HepG2 (cell line): Measurements from ENCODE around the gene SLX9. TPM values are rescaled to one million over a fixed set of nuclear protein-coding genes. Genes with fewer than 3 reads are reported as not detected.
A peak's percentile ranks its signal among the peaks of the same experiment; 100 is the strongest.

Source experiments
- ATM ChIP-seq: fragments of 450-650 bp; IDR thresholded peaks from 2 replicates; pipeline ENCODE4 v1.7.1; 2017; ENCODE audit warnings: mild to moderate bottlenecking, borderline replicate concordance
- CHD4 ChIP-seq: fragments of 200-600 bp; sonication (generic); IDR thresholded peaks from 2 replicates; pipeline ENCODE4 v1.7.0; 2017; ENCODE audit warnings: mild to moderate bottlenecking, low read length, borderline replicate concordance
- GZF1 ChIP-seq: sonication (generic); formaldehyde crosslinking; IDR thresholded peaks from 2 replicates; pipeline ENCODE4 v1.5.1; 2020; ENCODE audit warnings: mild to moderate bottlenecking, missing genetic modification reagents
- HNRNPH1 ChIP-seq: fragments of 200-400 bp; formaldehyde crosslinking; optimal IDR thresholded peaks from 2 replicates; pipeline ENCODE3; 2017; ENCODE audit warnings: mild to moderate bottlenecking, low read depth, low read length
- ISL2 ChIP-seq: sonication (generic); formaldehyde crosslinking; IDR thresholded peaks from 2 replicates; pipeline ENCODE4 v1.5.0; 2020; ENCODE audit warnings: missing genetic modification reagents
- MTA3 ChIP-seq: sonication (generic); formaldehyde crosslinking; IDR thresholded peaks from 2 replicates; pipeline ENCODE4 v1.4.0; 2020; ENCODE audit warnings: missing genetic modification reagents
- NR2F2 ChIP-seq: IDR thresholded peaks from 2 replicates; pipeline ENCODE4 v1.6.1; 2012; ENCODE audit warnings: low read depth, inconsistent platforms, borderline replicate concordance
- NRL ChIP-seq: sonication (generic); formaldehyde crosslinking; IDR thresholded peaks from 2 replicates; pipeline ENCODE4 v1.5.0; 2020; ENCODE audit warnings: missing genetic modification reagents, mild to moderate bottlenecking, moderate library complexity, borderline replicate concordance
- PHB2 ChIP-seq: fragments of 450-650 bp; IDR thresholded peaks from 2 replicates; pipeline ENCODE4 v1.6.1; 2018; ENCODE audit not compliant: partially characterized antibody
- PHF20 ChIP-seq: sonication (generic); formaldehyde crosslinking; IDR thresholded peaks from 2 replicates; pipeline ENCODE4 v1.5.0; 2020; ENCODE audit warnings: mild to moderate bottlenecking, missing genetic modification reagents
- REL ChIP-seq: sonication (generic); formaldehyde crosslinking; conservative IDR thresholded peaks from 2 replicates; pipeline ENCODE4 v1.8.0; 2022; ENCODE audit warnings: mild to moderate bottlenecking, missing genetic modification reagents, moderate library complexity
- ZNF235 ChIP-seq: sonication (generic); formaldehyde crosslinking; IDR thresholded peaks from 2 replicates; pipeline ENCODE4 v1.8.1; 2023; ENCODE audit warnings: mild to moderate bottlenecking, missing genetic modification reagents, borderline replicate concordance
- ZNF282 ChIP-seq: fragments of 450-650 bp; IDR thresholded peaks from 2 replicates; pipeline ENCODE4 v1.6.1; 2018; ENCODE audit not compliant: partially characterized antibody
- ZNF331 ChIP-seq: sonication (generic); formaldehyde crosslinking; IDR thresholded peaks from 2 replicates; pipeline ENCODE4 v1.4.0; 2020; ENCODE audit warnings: missing genetic modification reagents
- ZNF563 ChIP-seq: sonication (generic); formaldehyde crosslinking; IDR thresholded peaks from 2 replicates; pipeline ENCODE4 v1.8.0; 2022; ENCODE audit warnings: mild to moderate bottlenecking, moderate library complexity, missing genetic modification reagents
- ZNF607 ChIP-seq: sonication (generic); formaldehyde crosslinking; IDR thresholded peaks from 2 replicates; pipeline ENCODE4 v1.5.1; 2020; ENCODE audit warnings: missing genetic modification reagents, mild to moderate bottlenecking, borderline replicate concordance
- polyA plus RNA-seq, 8 experiments: library from polyadenylated mRNA; depleted of rRNA in 3 of 8; stranded (reverse) in 7 of 8; unstranded in 1 of 8; fragments of >200 nt; fragmentation: Illumina TruSeq in 4 of 8; extraction: Trizol in 4 of 8; gene quantifications; 2 replicates each; pipeline versions ENCODE4 v1.2.1 to v1.2.3, GENCODE V29; 2011 to 2016; ENCODE audit warnings: low read depth in 4 of 8, missing spikeins in 1 of 8, mixed read lengths in 1 of 8; ENCODE audit not compliant: insufficient read depth in 1 of 8
- total RNA-seq, 5 experiments: library from RNA; depleted of rRNA; stranded (reverse); fragments of >200 nt; fragmentation: Illumina TruSeq; extraction: Trizol; gene quantifications; 2 replicates each; pipeline ENCODE4 v1.2.3, GENCODE V29; 2016; ENCODE audit warnings: low read depth in 1 of 5
- TF ChIP-seq, protein P1 (sequence below): IDR thresholded peaks from 2 replicates; pipeline ENCODE4 v1.6.1; 2016; ENCODE audit warnings: missing compliant biosample characterization, missing genetic modification reagents, borderline replicate concordance
- TF ChIP-seq, protein P2 (sequence below): sonication (generic); formaldehyde crosslinking; IDR thresholded peaks from 2 replicates; pipeline ENCODE4 v1.4.0; 2020; ENCODE audit warnings: mild to moderate bottlenecking, missing genetic modification reagents
- TF ChIP-seq, protein P3 (sequence below): sonication (generic); formaldehyde crosslinking; IDR thresholded peaks from 2 replicates; pipeline ENCODE4 v1.4.0; 2020; ENCODE audit warnings: missing genetic modification reagents, mild to moderate bottlenecking, borderline replicate concordance
- TF ChIP-seq, protein P4 (sequence below): sonication (generic); formaldehyde crosslinking; IDR thresholded peaks from 2 replicates; pipeline ENCODE4 v1.5.1; 2020; ENCODE audit warnings: mild to moderate bottlenecking, missing genetic modification reagents, moderate library complexity

SLX9 gene
- total and polyA plus RNA-seq, 2 of the 13 experiments (the other 11 are each of a cell fraction or from before 2014, with no cell fraction given), result 21.0 to 47.1 TPM

DNA sequence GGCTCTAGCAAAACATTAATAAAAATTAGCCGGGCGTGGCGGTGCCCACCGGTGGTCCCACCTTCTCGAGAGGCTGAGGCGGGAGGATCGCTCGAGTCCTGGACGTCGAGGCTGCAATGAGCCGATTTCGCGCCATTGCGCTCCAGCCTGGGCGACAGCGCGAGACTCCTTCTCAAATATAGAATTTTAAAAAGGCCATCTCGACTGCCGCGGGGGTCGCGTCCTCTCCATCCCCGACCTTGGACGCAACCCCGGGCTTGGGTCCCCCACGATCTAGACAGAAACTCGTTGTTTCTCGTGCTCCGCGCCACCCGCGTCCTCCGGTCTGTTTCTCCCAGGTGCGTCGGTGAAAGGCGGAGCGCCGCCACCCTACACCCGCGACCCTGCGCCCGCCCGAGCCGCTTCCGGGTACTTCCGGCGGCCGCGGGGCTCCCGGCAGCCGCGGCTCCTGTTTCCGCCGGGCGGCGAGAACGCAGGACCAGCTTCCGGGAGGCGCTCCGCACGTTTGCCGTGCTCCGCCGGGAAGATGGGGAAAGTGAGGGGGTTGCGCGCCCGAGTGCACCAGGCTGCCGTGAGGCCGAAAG is at the start of gene SLX9 (continued):
- TF ChIP-seq ATM (no peak), PHF20 (peak; percentile 92), HNRNPH1 (no peak), ZNF282 (no peak), CHD4 (no peak), REL (CRISPR knock-in tag) (peak; percentile 94), ZNF607 (CRISPR knock-in tag) (peak; percentile 94), ISL2 (CRISPR knock-in tag) (peak; percentile 78), ZNF235 (CRISPR knock-in tag) (peak; percentile 38; the same call in 1 of the 2 replicates), ZNF331 (CRISPR knock-in tag) (peak; percentile 80; the same call in 1 of the 2 replicates), PHB2 (no peak), NR2F2 (no peak), NRL (peak; percentile 68; the same call in 1 of the 2 replicates), ZNF563 (peak; percentile 47; the same call in 1 of the 2 replicates), MTA3 (CRISPR knock-in tag) (no peak), GZF1 (no peak)
- TF ChIP-seq, protein P1, sequence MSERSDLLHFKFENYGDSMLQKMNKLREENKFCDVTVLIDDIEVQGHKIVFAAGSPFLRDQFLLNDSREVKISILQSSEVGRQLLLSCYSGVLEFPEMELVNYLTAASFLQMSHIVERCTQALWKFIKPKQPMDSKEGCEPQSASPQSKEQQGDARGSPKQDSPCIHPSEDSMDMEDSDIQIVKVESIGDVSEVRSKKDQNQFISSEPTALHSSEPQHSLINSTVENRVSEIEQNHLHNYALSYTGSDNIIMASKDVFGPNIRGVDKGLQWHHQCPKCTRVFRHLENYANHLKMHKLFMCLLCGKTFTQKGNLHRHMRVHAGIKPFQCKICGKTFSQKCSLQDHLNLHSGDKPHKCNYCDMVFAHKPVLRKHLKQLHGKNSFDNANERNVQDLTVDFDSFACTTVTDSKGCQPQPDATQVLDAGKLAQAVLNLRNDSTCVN (CRISPR knock-in tag), result 0 out of 2 replicates have a peak, but pooled peaks have one; percentile 26
- TF ChIP-seq, protein P2, sequence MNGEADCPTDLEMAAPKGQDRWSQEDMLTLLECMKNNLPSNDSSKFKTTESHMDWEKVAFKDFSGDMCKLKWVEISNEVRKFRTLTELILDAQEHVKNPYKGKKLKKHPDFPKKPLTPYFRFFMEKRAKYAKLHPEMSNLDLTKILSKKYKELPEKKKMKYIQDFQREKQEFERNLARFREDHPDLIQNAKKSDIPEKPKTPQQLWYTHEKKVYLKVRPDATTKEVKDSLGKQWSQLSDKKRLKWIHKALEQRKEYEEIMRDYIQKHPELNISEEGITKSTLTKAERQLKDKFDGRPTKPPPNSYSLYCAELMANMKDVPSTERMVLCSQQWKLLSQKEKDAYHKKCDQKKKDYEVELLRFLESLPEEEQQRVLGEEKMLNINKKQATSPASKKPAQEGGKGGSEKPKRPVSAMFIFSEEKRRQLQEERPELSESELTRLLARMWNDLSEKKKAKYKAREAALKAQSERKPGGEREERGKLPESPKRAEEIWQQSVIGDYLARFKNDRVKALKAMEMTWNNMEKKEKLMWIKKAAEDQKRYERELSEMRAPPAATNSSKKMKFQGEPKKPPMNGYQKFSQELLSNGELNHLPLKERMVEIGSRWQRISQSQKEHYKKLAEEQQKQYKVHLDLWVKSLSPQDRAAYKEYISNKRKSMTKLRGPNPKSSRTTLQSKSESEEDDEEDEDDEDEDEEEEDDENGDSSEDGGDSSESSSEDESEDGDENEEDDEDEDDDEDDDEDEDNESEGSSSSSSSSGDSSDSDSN (CRISPR knock-in tag), result peak; percentile 82
- TF ChIP-seq, protein P3, sequence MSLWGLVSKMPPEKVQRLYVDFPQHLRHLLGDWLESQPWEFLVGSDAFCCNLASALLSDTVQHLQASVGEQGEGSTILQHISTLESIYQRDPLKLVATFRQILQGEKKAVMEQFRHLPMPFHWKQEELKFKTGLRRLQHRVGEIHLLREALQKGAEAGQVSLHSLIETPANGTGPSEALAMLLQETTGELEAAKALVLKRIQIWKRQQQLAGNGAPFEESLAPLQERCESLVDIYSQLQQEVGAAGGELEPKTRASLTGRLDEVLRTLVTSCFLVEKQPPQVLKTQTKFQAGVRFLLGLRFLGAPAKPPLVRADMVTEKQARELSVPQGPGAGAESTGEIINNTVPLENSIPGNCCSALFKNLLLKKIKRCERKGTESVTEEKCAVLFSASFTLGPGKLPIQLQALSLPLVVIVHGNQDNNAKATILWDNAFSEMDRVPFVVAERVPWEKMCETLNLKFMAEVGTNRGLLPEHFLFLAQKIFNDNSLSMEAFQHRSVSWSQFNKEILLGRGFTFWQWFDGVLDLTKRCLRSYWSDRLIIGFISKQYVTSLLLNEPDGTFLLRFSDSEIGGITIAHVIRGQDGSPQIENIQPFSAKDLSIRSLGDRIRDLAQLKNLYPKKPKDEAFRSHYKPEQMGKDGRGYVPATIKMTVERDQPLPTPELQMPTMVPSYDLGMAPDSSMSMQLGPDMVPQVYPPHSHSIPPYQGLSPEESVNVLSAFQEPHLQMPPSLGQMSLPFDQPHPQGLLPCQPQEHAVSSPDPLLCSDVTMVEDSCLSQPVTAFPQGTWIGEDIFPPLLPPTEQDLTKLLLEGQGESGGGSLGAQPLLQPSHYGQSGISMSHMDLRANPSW (CRISPR knock-in tag), result 0 out of 2 replicates have a peak, but pooled peaks have one; percentile 63
- TF ChIP-seq, protein P4, sequence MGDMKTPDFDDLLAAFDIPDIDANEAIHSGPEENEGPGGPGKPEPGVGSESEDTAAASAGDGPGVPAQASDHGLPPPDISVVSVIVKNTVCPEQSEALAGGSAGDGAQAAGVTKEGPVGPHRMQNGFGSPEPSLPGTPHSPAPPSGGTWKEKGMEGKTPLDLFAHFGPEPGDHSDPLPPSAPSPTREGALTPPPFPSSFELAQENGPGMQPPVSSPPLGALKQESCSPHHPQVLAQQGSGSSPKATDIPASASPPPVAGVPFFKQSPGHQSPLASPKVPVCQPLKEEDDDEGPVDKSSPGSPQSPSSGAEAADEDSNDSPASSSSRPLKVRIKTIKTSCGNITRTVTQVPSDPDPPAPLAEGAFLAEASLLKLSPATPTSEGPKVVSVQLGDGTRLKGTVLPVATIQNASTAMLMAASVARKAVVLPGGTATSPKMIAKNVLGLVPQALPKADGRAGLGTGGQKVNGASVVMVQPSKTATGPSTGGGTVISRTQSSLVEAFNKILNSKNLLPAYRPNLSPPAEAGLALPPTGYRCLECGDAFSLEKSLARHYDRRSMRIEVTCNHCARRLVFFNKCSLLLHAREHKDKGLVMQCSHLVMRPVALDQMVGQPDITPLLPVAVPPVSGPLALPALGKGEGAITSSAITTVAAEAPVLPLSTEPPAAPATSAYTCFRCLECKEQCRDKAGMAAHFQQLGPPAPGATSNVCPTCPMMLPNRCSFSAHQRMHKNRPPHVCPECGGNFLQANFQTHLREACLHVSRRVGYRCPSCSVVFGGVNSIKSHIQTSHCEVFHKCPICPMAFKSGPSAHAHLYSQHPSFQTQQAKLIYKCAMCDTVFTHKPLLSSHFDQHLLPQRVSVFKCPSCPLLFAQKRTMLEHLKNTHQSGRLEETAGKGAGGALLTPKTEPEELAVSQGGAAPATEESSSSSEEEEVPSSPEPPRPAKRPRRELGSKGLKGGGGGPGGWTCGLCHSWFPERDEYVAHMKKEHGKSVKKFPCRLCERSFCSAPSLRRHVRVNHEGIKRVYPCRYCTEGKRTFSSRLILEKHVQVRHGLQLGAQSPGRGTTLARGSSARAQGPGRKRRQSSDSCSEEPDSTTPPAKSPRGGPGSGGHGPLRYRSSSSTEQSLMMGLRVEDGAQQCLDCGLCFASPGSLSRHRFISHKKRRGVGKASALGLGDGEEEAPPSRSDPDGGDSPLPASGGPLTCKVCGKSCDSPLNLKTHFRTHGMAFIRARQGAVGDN, result peak; percentile 94
